ENCODE data around the gene RNASE13. TPM values are rescaled to one million over a fixed set of nuclear protein-coding genes. Genes with fewer than 3 reads are reported as not detected.

The RNASE13 gene
- total RNA-seq, 4 donors from 2014 or later, result not detected

GRCh38 chr14:21060614-21061346 is 26.2 kb upstream of the RNASE13 start:
- 59 to 63% methylated on average over 13 of the region's 13 CpGs for WGBS, 2 donors
- Histone ChIP-seq H3K9me3 (no peaks in the 10 kb centered on the region), H3K4me3 (no peak overlapping the region), H3K4me1 (peaks cover 0 to 68% (median 6%) of the 10 kb centered on the region in 4 donors), H3K36me3 (no peaks in the 10 kb centered on the region), H3K27me3 (no peaks in the 10 kb centered on the region), H3K27ac (peak overlapping the region in 3 of 4 donors; percentile 32 to 81 (median 52))
- DNase-seq (ENCODE audit: low spot score in 2 of 2), result no peak
- TF ChIP-seq POLR2A (IDR thresholded peaks at IDR 0.05) (no peak), EP300 (IDR thresholded peaks at IDR 0.05) (no peak), CTCF (IDR thresholded peaks at IDR 0.05) (no peak)

- Histone ChIP-seq H3K4me1 (peaks cover 0 to 74% (median 6%) of the 10 kb centered on the region in 4 donors), H3K27ac (peak overlapping the region in 3 of 4 donors; percentile 32 to 81 (median 52)), H3K36me3 (no peaks in the 10 kb centered on the region), H3K9me3 (no peaks in the 10 kb centered on the region), H3K27me3 (no peaks in the 10 kb centered on the region), H3K4me3 (no peak overlapping the region)
- 43% methylated on average over 8 of the region's 8 CpGs for WGBS, 2 donors
- DNase-seq (ENCODE audit: low spot score in 2 of 2), result no peak
- TF ChIP-seq EP300 (IDR thresholded peaks at IDR 0.05), result no peak
- no peak for TF ChIP-seq POLR2A (IDR thresholded peaks at IDR 0.05)
- no peak for TF ChIP-seq CTCF (IDR thresholded peaks at IDR 0.05)
Observed at GRCh38 chr14:21059842-21060613, 25.4 kb upstream of the RNASE13 start.

GRCh38 chr14:21058903-21059302 is 24.3 kb upstream of the RNASE13 start:
- Histone ChIP-seq H3K36me3 (no peaks in the 10 kb centered on the region), H3K27ac (peak overlapping the region in 2 of 4 donors; percentile 31 to 50), H3K4me3 (no peak overlapping the region), H3K27me3 (no peaks in the 10 kb centered on the region), H3K4me1 (peaks cover 0 to 74% (median 6%) of the 10 kb centered on the region in 4 donors), H3K9me3 (no peaks in the 10 kb centered on the region)
- WGBS, 2 donors, result 70 to 81% methylated on average over 5 of the region's 5 CpGs
- no peak for DNase-seq (ENCODE audit: low spot score in 2 of 2)
- TF ChIP-seq EP300 (IDR thresholded peaks at IDR 0.05) (no peak), CTCF (IDR thresholded peaks at IDR 0.05) (no peak), POLR2A (IDR thresholded peaks at IDR 0.05) (no peak)

- Histone ChIP-seq H3K36me3 (no peaks in the 10 kb centered on the region), H3K4me3 (no peak within 1 kb of the TSS), H3K9me3 (no peaks in the 10 kb centered on the region), H3K4me1 (peaks cover 0 to 65% (median 4%) of the 10 kb centered on the region in 4 donors), H3K27me3 (no peaks in the 10 kb centered on the region), H3K27ac (peak within 1 kb of the TSS in 2 of 4 donors; percentile 31 to 50)
- no peak for DNase-seq (ENCODE audit: low spot score in 2 of 2)
- TF ChIP-seq POLR2A (IDR thresholded peaks at IDR 0.05), result no peak
- peak in 1 of 5 experiments; percentile 34 for TF ChIP-seq CTCF (IDR thresholded peaks at IDR 0.05)
- 42 to 45% methylated on average over 7 to 8 of the region's 8 CpGs for WGBS, 2 donors
Observed at GRCh38 chr14:21057803-21058675, 23.4 kb upstream of the RNASE13 start, which contains the start of gene RNASE8. Gene RNASE8, plus strand, starts transcription at chr14:21057822. Its CDS starts 71 bp downstream, at chr14:21057893.
